AG09309 (cell line): ENCODE measurements around the gene NOS1.
"Not testable (repeated sequence)": the region's sequence is repeated elsewhere in the genome, so short reads cannot be mapped to it uniquely, and the experiment has no call there.

Experiments
- DNase-seq: peaks from one replicate; pipeline ENCODE4 v3.0.0-alpha.2; 2010; ENCODE audit warnings: low read depth
- H3K4me3 ChIP-seq: 2 replicates; pipeline ENCODE4 v1.5.1; 2011; ENCODE audit warnings: mild to moderate bottlenecking, low read depth, low read length, moderate library complexity; ENCODE audit not compliant: control insufficient read depth
- TF ChIP-seq, protein P1 (sequence below): IDR thresholded peaks from 2 replicates; pipeline ENCODE4 v1.5.1; 2011; ENCODE audit warnings: mild to moderate bottlenecking, low read depth, low read length, inconsistent platforms; ENCODE audit not compliant: insufficient read depth, control insufficient read depth; ENCODE audit errors: missing control alignments

Gene NOS1

DNA sequence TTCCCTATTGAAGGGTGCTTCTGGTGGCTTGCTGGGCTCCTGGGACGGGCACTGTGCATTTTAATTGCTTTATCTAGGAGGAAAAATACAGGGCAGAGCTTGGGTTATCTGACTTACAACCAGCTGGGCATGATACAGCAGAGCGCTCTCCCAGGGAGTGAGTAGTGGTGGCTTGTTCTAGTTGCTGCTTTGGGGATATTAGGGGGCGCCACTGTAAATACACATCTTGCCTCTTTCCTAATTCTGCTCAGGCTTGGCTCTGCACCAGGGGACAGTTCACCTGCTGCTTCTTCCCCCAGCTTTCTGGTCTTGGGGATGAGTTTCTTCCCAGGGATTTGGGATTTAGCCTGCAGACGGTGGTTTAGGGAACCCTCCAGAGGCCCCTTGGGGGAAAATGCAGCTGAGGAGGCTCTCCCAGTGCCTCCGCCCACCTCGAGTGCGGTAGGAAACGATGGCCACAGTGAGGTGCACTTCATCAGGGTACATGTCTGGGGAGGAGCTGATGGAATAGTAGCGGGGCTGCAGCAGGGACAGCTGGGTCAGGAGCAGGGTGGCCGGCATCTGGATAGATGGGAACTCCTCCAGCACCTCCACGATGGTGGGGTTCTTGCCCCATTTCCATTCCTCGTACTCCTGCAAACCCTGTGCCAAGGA, 134.3 kb downstream of the NOS1 start:
- TF ChIP-seq, protein P1, sequence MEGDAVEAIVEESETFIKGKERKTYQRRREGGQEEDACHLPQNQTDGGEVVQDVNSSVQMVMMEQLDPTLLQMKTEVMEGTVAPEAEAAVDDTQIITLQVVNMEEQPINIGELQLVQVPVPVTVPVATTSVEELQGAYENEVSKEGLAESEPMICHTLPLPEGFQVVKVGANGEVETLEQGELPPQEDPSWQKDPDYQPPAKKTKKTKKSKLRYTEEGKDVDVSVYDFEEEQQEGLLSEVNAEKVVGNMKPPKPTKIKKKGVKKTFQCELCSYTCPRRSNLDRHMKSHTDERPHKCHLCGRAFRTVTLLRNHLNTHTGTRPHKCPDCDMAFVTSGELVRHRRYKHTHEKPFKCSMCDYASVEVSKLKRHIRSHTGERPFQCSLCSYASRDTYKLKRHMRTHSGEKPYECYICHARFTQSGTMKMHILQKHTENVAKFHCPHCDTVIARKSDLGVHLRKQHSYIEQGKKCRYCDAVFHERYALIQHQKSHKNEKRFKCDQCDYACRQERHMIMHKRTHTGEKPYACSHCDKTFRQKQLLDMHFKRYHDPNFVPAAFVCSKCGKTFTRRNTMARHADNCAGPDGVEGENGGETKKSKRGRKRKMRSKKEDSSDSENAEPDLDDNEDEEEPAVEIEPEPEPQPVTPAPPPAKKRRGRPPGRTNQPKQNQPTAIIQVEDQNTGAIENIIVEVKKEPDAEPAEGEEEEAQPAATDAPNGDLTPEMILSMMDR: no peak
- H3K4me3 ChIP-seq: no peak overlapping the region
- DNase-seq: no peak

DNA sequence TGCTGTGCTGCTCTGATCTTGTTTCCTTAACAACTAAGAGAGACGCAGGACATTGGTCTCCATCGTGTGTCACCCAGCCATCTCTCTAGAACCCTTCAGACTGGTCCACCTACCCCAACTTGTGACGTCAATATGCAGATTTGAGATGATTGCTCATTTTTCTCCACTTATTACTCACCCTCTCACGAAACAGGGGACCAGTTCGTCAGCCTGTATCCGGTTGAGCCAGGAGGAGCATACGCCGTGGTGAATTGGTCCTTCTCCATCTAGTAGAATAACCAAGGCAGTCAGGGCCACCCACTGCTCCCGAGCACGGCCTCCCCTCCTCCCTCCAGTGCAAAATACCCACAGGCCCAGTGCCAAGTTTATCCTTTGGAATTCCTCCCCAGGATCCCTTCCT, 134.9 kb downstream of the NOS1 start:
- no peak overlapping the region for H3K4me3 ChIP-seq
- no peak for DNase-seq
- TF ChIP-seq, protein P1: no peak

DNA sequence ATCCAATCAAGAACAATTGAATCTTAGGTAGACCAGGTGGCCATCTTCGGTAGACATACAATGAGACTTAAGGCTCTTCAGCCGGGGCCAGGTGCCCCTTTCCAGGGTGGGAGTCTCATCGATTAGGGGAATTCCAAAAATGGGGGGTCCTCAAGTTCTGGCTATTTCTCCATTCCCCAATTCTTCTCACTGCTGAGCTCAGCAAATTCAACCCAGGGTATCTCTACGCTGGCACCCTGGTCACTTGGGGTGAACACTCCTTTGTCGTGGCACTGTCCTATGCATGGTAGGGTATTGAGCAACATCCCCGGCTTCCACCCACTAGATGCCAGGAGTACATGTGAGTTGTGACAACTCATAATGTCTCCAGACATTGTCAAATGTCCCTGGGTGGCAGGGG, 136.2 kb downstream of the NOS1 start:
- TF ChIP-seq, protein P1: no peak
- H3K4me3 ChIP-seq: no peak overlapping the region
- DNase-seq: no peak

DNA sequence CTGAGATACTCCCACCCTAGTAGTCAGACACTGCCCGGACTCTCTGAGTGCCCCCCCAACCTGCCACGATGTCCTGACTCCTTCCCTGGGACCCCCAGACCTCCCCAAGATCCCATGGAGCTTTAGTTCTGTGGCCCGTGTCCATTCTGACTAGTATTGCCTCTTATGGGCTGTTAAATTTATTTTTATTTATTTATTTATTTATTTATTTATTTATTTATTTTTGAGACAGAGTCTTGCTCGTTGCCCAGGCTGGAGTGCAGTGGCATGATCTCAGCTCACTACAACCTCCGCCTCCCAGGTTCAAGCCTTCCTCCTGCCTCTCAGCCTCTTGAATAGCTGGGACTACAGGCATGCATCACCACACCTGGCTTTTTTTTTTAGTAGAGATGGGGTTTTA, 140.5 kb downstream of the NOS1 start:
- DNase-seq, H3K4me3 ChIP-seq: not testable (repeated sequence)

DNA sequence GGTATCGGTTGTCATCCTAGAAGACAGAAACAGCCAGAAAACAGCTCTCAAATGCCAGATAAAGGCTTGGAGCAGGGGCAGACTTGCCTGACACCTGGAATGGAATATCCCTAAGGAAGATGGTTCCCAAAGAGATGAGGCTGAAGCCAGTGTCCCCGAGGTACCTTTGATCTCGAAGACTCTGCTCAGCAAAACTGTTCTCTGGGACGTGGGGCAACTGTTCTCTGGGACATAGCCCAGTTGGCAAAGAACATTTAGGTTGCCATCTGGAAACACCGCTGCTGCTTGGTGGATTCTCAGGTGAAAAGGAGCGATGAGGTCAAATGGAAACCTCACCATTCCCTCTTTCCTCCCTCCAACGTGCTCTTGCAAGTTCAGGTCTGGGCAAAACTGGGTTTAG, 143.3 kb downstream of the NOS1 start:
- DNase-seq: no peak
- TF ChIP-seq, protein P1: no peak

DNA sequence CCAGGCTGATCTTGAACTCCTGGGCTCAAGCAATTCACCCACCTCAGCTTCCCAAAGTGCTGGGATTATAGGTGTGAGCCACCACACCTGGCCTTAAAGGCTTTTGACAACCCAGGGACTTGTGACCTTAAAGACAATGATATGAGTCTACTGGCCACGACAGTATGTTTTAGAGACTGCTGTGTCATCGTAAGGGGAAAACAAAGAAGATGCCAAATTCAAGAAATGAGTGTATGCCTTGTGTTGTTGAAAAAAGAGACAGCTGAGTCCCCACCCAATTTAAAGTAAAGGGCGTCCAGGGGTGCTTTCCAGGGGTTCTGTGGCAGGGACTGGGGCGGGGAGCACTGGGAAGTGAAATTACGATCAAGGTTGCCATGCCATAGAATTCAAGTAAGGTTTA, 144.7 kb downstream of the NOS1 start:
- no peak for DNase-seq
- TF ChIP-seq, protein P1: no peak
- H3K4me3 ChIP-seq: no peak overlapping the region

More for the DNA sequence above, 143.3 kb downstream of the NOS1 start:
- no peak overlapping the region for H3K4me3 ChIP-seq

DNA sequence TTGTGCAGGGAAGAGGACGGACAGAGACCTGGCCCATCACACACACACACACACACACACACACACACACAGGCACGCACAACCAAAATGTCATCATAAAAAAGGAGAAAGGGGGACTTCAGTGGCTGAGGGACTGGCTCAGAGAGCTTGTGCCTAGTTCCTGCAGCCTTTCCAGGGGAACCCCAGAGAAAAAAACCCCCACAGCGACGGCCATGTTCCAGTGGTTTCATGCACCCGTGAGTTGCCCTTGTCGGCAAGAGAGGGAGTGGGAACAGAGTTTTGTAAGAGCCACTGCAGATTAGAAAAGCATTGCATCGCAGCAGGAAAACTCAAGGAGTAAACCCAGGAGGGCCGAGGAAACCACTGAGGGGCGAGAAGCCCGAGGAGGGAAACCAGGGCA, 146.6 kb downstream of the NOS1 start:
- no peak overlapping the region for H3K4me3 ChIP-seq
- TF ChIP-seq, protein P1: no peak
- no peak for DNase-seq
